ENCODE measurements around the gene TTLL5. TPM values are rescaled to one million over a fixed set of nuclear protein-coding genes. Genes with fewer than 3 reads are reported as not detected.

Gene TTLL5
- total RNA-seq, 1 experiment from 2014 or later: 35.7 TPM

DNA sequence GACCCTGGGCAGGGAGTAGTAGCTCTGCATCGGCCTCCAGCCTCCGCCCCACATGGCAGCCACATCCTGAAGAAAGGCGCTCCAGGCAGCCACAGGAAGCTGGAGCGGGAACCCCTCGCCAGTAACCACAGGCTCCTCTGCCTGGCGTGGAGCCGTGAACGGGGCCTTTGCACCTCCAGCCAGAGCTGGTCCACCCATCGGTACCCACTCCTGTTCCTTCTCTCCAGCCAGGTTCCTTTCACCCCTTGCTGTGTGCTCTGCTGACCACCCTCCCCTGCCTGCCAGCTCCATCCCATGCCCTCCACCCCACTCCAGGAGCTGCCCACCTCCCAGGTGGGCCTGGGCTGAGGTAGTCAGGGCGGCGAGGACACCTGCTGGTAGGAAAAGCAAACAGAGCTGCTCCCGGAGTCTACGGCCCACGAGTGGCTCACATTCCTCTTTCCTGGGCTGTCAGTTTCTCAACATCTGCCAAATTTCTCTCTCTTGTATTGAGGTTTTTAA lies 318.1 kb downstream of the TTLL5 start:
- peak; percentile 62 for DNase-seq
- H3K4me1 Mint-ChIP-seq: peaks cover 36 to 42% of the 10 kb centered on the region in 2 experiments

More for the DNA sequence above, 318.1 kb downstream of the TTLL5 start:
- Mint-ChIP-seq H3K9me3 (no peaks in the 10 kb centered on the region), H3K4me3 (no peak overlapping the region), H3K27me3 (ENCODE audit: low read depth) (peaks cover 45% of the 10 kb centered on the region), H3K36me3 (ENCODE audit: insufficient read depth in 1 of 3, low read depth in 3 of 3) (no peaks in the 10 kb centered on the region; a peak in 1 of 7 replicates), H3K27ac (no peak overlapping the region)
- no peak overlapping the region for H3K18ac ChIP-seq (ENCODE audit: insufficient read length, low read depth, low read length)
- H3K79me1 ChIP-seq (ENCODE audit: insufficient read depth, low read depth, low read length, poor library complexity, severe bottlenecking): no peaks in the 10 kb centered on the region
- no peak overlapping the region for H2AFZ ChIP-seq (ENCODE audit: low read length)
- H3K4me1 ChIP-seq (ENCODE audit: insufficient read depth, low read length): peaks cover 8% of the 10 kb centered on the region; the same call in 1 of the 2 replicates
- H3K27ac ChIP-seq (ENCODE audit: insufficient read length, low read depth, low read length): no peak overlapping the region
- H4K20me1 ChIP-seq (ENCODE audit: control insufficient read depth, insufficient read depth, insufficient read length): no peaks in the 10 kb centered on the region
- no peak overlapping the region for H4K91ac ChIP-seq (ENCODE audit: insufficient read length, low read depth, low read length)
- H2BK15ac ChIP-seq (ENCODE audit: low read depth, low read length): no peak overlapping the region
- TF ChIP-seq, protein P1, sequence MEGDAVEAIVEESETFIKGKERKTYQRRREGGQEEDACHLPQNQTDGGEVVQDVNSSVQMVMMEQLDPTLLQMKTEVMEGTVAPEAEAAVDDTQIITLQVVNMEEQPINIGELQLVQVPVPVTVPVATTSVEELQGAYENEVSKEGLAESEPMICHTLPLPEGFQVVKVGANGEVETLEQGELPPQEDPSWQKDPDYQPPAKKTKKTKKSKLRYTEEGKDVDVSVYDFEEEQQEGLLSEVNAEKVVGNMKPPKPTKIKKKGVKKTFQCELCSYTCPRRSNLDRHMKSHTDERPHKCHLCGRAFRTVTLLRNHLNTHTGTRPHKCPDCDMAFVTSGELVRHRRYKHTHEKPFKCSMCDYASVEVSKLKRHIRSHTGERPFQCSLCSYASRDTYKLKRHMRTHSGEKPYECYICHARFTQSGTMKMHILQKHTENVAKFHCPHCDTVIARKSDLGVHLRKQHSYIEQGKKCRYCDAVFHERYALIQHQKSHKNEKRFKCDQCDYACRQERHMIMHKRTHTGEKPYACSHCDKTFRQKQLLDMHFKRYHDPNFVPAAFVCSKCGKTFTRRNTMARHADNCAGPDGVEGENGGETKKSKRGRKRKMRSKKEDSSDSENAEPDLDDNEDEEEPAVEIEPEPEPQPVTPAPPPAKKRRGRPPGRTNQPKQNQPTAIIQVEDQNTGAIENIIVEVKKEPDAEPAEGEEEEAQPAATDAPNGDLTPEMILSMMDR (conservative IDR thresholded peaks at IDR 0.05): peak; percentile 73
- H3K79me2 ChIP-seq (ENCODE audit: insufficient read depth, low read length): no peaks in the 10 kb centered on the region
- peaks cover 12% of the 10 kb centered on the region for H3K23me2 ChIP-seq (ENCODE audit: insufficient read length, low read depth, low read length, poor library complexity, severe bottlenecking)
- H3K9ac ChIP-seq (ENCODE audit: extremely low read depth, insufficient read length, low read length): no peak overlapping the region
- peaks cover 2% of the 10 kb centered on the region; the same call in 1 of the 2 replicates for H3K27me3 ChIP-seq (ENCODE audit: insufficient read depth, low read length)
- H2BK20ac ChIP-seq (ENCODE audit: low read depth, low read length, poor library complexity, severe bottlenecking): no peak overlapping the region
- H3K23ac ChIP-seq (ENCODE audit: insufficient read length, low read depth, low read length): no peak overlapping the region
- no peak overlapping the region for H2BK5ac ChIP-seq (ENCODE audit: insufficient read length, low read length)
- WGBS (ENCODE audit: extremely low coverage, insufficient read length, low lambda C conversion rate): no CpG with 5 or more reads among the region's 14 CpGs
- no peak overlapping the region for H2BK120ac ChIP-seq (ENCODE audit: low read depth, low read length, poor library complexity, severe bottlenecking)
- no peaks in the 10 kb centered on the region for H3K9me3 ChIP-seq (ENCODE audit: control insufficient read depth, low read depth, low read length)
- H3K56ac ChIP-seq (ENCODE audit: insufficient read length, low read depth, low read length): no peak overlapping the region
- no peak overlapping the region for H4K8ac ChIP-seq (replicated peaks; ENCODE audit: insufficient read length, low read depth, low read length)
- H3K4me2 ChIP-seq (ENCODE audit: insufficient read depth, insufficient read length, low read length): no peak overlapping the region
- no peak overlapping the region for H2AK5ac ChIP-seq (ENCODE audit: insufficient read length, low read length)
- H3K14ac ChIP-seq (ENCODE audit: insufficient read depth, low read length): no peak overlapping the region
- H4K5ac ChIP-seq (ENCODE audit: insufficient read length, low read depth, low read length): no peak overlapping the region
- no peak overlapping the region for H3T11ph ChIP-seq (ENCODE audit: low read length)
- H2BK12ac ChIP-seq (ENCODE audit: insufficient read length, low read depth, low read length): no peak overlapping the region
- no peak overlapping the region for H3K4ac ChIP-seq (ENCODE audit: low read depth, low read length)
